Lower lobe of right lung (tissue), 2 donors: ENCODE measurements around the gene DPP9. TPM values are rescaled to one million over a fixed set of nuclear protein-coding genes. Genes with fewer than 3 reads are reported as not detected.

ENCODE experiments used
- ATAC-seq, 2 donors: fragments of 200-7000 bp; cut with Tn5 transposase; one replicate each; pipeline ENCODE4 v1.9.1; 2020 to 2022; ENCODE audit warnings: mild to moderate bottlenecking in 2 of 2, moderate library complexity in 2 of 2
- DNase-seq: peaks from one replicate; pipeline ENCODE4 v3.0.0-alpha.2; 2020
- H3K27ac ChIP-seq: fragments of 200-600 bp; one replicate; pipeline ENCODE4 v1.8.0; 2022
- H3K27me3 ChIP-seq: fragments of 200-600 bp; one replicate; pipeline ENCODE4 v1.8.0; 2022; ENCODE audit warnings: low read depth
- H3K36me3 ChIP-seq: fragments of 200-600 bp; one replicate; pipeline ENCODE4 v1.8.0; 2022; ENCODE audit warnings: mild to moderate bottlenecking
- H3K4me1 ChIP-seq: fragments of 200-600 bp; one replicate; pipeline ENCODE4 v1.8.0; 2022
- H3K4me3 ChIP-seq: fragments of 200-600 bp; one replicate; pipeline ENCODE4 v1.8.0; 2022; ENCODE audit warnings: mild to moderate bottlenecking
- H3K9me3 ChIP-seq: fragments of 200-600 bp; one replicate; pipeline ENCODE4 v1.8.0; 2022
- intact Hi-C: fragments of 100-400 bp; cut with DNase I; formaldehyde crosslinking; loops from one replicate; pipeline ENCODE4 v1.11.0; 2022
- total RNA-seq: library from RNA; stranded (reverse); fragmentation: NEBNext Ultra II Directional; extraction: Animal tissue kit (Norgen Biotek cat#: 25700); gene quantifications from one replicate; pipeline ENCODE4 v1.2.1, GENCODE V29; 2021
- TF ChIP-seq, protein P1 (sequence below): fragments of 200-600 bp; IDR thresholded peaks from one replicate; pipeline ENCODE4 v1.8.0; 2022; ENCODE audit warnings: antibody characterized with exemption, mild to moderate bottlenecking
- donor health status: DM: no; HTN: yes; CAD: no; lungs with severe emphysema.

The DPP9 gene
- total RNA-seq, 1 donor from 2014 or later = 79.6 TPM

DNA sequence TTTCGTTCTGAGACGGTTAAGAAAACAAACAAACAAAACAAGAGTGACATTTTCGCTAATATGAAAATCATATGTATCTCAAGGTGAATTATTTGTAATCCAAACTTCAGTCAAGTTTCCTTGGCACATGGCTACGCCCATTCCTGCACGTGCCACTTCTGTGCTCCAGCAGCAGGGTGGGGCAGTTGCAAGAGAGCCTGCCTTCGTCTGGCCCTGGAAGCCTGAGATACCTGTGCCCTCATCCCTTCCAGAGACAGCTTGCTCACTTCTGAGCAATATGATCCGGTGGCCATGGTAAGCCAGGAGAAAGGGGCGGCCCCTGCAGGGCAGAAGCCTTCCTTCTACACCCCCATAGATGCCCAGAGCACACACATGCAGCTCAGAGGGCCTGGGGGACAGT lies 22.1 kb downstream of the DPP9 start:
- H3K36me3 ChIP-seq = peaks cover 91% of the 10 kb centered on the region
- H3K27me3 ChIP-seq = no peaks in the 10 kb centered on the region
- ATAC-seq (peak; percentile 26 to 36), DNase-seq (no peak)
- TF ChIP-seq, protein P1, sequence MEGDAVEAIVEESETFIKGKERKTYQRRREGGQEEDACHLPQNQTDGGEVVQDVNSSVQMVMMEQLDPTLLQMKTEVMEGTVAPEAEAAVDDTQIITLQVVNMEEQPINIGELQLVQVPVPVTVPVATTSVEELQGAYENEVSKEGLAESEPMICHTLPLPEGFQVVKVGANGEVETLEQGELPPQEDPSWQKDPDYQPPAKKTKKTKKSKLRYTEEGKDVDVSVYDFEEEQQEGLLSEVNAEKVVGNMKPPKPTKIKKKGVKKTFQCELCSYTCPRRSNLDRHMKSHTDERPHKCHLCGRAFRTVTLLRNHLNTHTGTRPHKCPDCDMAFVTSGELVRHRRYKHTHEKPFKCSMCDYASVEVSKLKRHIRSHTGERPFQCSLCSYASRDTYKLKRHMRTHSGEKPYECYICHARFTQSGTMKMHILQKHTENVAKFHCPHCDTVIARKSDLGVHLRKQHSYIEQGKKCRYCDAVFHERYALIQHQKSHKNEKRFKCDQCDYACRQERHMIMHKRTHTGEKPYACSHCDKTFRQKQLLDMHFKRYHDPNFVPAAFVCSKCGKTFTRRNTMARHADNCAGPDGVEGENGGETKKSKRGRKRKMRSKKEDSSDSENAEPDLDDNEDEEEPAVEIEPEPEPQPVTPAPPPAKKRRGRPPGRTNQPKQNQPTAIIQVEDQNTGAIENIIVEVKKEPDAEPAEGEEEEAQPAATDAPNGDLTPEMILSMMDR = no peak
- no peak overlapping the region for H3K4me3 ChIP-seq
- intact Hi-C loops = no loop called here
- peaks cover 31% of the 10 kb centered on the region for H3K4me1 ChIP-seq
- H3K9me3 ChIP-seq = no peaks in the 10 kb centered on the region
- H3K27ac ChIP-seq = peak overlapping the region; percentile 18

- intact Hi-C loops = no loop called here
- Histone ChIP-seq H3K4me3 (no peak overlapping the region), H3K9me3 (no peaks in the 10 kb centered on the region), H3K27me3 (no peaks in the 10 kb centered on the region), H3K27ac (peak overlapping the region; percentile 3), H3K4me1 (peaks cover 22% of the 10 kb centered on the region), H3K36me3 (peaks cover 96% of the 10 kb centered on the region)
- TF ChIP-seq, protein P1 = no peak
- ATAC-seq (no peak), DNase-seq (no peak)
Observed at GRCh38 chr19:4700693-4700970, 23.0 kb downstream of the DPP9 start.

- TF ChIP-seq, protein P1 = no peak
- H3K4me3 ChIP-seq = no peak overlapping the region
- no peak for ATAC-seq
- no peaks in the 10 kb centered on the region for H3K9me3 ChIP-seq
- DNase-seq = no peak
- peak overlapping the region; percentile 3 for H3K27ac ChIP-seq
- peaks cover 17% of the 10 kb centered on the region for H3K4me1 ChIP-seq
- intact Hi-C loops = no loop called here
- peaks cover 96% of the 10 kb centered on the region for H3K36me3 ChIP-seq
- H3K27me3 ChIP-seq = no peaks in the 10 kb centered on the region
Observed at GRCh38 chr19:4699826-4700692, 23.6 kb downstream of the DPP9 start.

DNA sequence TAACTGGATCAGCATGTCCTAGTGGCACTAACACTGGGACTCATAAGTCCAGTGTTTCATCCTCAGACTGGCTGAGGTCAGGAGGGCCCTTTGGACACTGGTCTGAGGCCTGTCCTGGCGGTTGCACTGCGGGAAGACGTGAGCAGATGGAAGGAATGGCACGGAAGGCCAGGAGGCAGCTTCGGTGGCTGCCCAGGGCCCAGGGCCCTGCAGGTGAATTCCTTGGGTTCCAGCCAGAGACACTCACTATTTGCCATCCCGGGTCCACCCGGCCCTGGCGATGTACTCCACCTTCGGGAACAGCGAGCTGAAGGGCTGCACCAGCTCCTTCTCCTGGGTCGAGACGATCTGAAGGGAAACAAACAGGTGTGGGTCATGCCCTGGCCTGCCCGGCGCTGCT lies 26.3 kb downstream of the DPP9 start:
- Histone ChIP-seq H3K4me3 (no peak overlapping the region), H3K4me1 (peaks cover 10% of the 10 kb centered on the region), H3K9me3 (no peaks in the 10 kb centered on the region), H3K27me3 (no peaks in the 10 kb centered on the region), H3K27ac (no peak overlapping the region), H3K36me3 (peaks cover 97% of the 10 kb centered on the region)
- DNase-seq = no peak
- TF ChIP-seq, protein P1 = no peak
- no peak for ATAC-seq
- intact Hi-C loops = no loop called here

GRCh38 chr19:4695224-4695731 lies 28.4 kb downstream of the DPP9 start:
- TF ChIP-seq, protein P1 = no peak
- Histone ChIP-seq H3K27ac (peak overlapping the region; percentile 11), H3K9me3 (no peaks in the 10 kb centered on the region), H3K4me1 (peaks cover 7% of the 10 kb centered on the region), H3K36me3 (peaks cover 94% of the 10 kb centered on the region), H3K27me3 (no peaks in the 10 kb centered on the region), H3K4me3 (no peak overlapping the region)
- intact Hi-C loops = no loop called here
- DNase-seq (no peak), ATAC-seq (no peak)
